Measurements from ENCODE around the gene NLRC5.
"Not testable (repeated sequence)": the region's sequence is repeated elsewhere in the genome, so short reads cannot be mapped to it uniquely, and the experiment has no call there.

Gene NLRC5

DNA sequence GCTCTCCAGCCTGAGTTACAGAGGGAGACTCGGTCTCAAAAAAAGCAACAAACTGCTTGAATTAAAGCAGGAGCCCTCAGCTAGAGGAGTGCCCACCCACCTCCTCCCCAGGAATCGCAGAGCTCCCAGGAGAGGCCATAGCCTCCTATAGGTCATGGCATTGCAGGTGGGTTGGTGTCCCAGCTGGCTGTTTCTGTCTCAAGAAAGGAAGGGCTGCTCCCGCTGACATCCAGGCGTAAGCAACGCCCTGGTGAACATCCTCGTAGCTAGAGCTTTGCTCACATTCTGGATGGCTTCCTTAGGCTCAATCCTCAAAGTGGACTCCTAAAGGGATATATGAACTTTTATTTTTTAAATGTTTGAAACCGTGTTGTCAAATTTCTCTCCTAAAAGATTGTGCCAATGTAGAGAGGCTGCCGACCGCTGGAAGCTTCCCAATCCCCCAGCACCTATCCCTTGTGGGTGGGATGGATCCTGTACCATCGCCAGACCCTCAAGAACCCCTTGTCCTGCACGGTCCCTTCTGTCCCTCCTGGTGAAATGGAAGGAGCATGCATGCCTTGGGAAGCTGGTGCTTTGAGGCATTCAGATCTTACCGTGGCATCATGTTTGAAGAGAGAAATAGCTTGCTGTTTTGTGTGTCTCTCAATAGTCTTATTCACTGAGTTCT is 5.9 kb downstream of the NLRC5 start:
- Mint-ChIP-seq H3K36me3 (ENCODE audit: low read depth) (peaks cover 73% of the 10 kb centered on the region), H3K4me1 (ENCODE audit: low read depth) (peaks cover 75% of the 10 kb centered on the region), H3K4me3 (peak overlapping the region; percentile 47), H3K27me3 (ENCODE audit: low read depth) (no peaks in the 10 kb centered on the region), H3K27ac (peak overlapping the region; percentile 47), H3K9me3 (no peaks in the 10 kb centered on the region)
- DNase-seq (ENCODE audit: low spot score), result no peak

GRCh38 chr16:56997264-56997663 is 7.9 kb downstream of the NLRC5 start:
- H3K36me3 Mint-ChIP-seq (ENCODE audit: low read depth), result peaks cover 74% of the 10 kb centered on the region
- H3K27me3 Mint-ChIP-seq (ENCODE audit: low read depth), result no peaks in the 10 kb centered on the region
- H3K9me3 Mint-ChIP-seq, result no peaks in the 10 kb centered on the region
- peak overlapping the region; percentile 25 for H3K4me3 Mint-ChIP-seq
- H3K27ac Mint-ChIP-seq, result peak overlapping the region; percentile 5
- peaks cover 78% of the 10 kb centered on the region for H3K4me1 Mint-ChIP-seq (ENCODE audit: low read depth)
- DNase-seq (ENCODE audit: low spot score), result no peak

DNA sequence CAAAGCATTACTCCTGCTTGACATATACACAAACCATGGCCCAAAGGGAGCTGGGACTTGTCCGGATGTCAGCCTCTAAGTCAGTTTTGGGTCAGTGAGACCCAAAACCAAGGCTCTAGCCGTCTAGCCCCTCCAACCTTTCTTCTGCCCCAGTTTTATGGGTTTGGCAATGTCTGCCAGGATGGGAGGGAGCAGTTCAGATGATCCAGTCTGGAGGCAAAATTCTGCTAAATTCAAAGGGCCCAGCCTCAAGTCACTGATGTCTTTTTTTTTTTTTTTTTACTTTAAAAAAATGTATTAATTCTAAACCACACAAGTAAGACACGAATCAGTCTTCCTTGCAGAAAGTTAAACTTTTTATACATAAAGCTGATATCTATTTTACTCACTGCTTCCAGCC is 8.6 kb downstream of the NLRC5 start:
- Mint-ChIP-seq H3K36me3 (ENCODE audit: low read depth) (peaks cover 77% of the 10 kb centered on the region), H3K4me1 (ENCODE audit: low read depth) (peaks cover 78% of the 10 kb centered on the region), H3K27ac (peak overlapping the region; percentile 35), H3K4me3 (peak overlapping the region; percentile 38), H3K27me3 (ENCODE audit: low read depth) (no peaks in the 10 kb centered on the region), H3K9me3 (no peaks in the 10 kb centered on the region)
- no peak for DNase-seq (ENCODE audit: low spot score)

GRCh38 chr16:56998352-56998751 is 9.0 kb downstream of the NLRC5 start:
- DNase-seq (ENCODE audit: low spot score), result no peak
- Mint-ChIP-seq H3K9me3 (no peaks in the 10 kb centered on the region), H3K27ac (peak overlapping the region; percentile 87), H3K4me3 (peak overlapping the region; percentile 71), H3K36me3 (ENCODE audit: low read depth) (peaks cover 76% of the 10 kb centered on the region), H3K27me3 (ENCODE audit: low read depth) (no peaks in the 10 kb centered on the region), H3K4me1 (ENCODE audit: low read depth) (peaks cover 74% of the 10 kb centered on the region)

GRCh38 chr16:56998861-56999260 is 9.5 kb downstream of the NLRC5 start:
- Mint-ChIP-seq H3K9me3 (no peaks in the 10 kb centered on the region), H3K36me3 (ENCODE audit: low read depth) (peaks cover 76% of the 10 kb centered on the region), H3K27ac (peak overlapping the region; percentile 87), H3K27me3 (ENCODE audit: low read depth) (no peaks in the 10 kb centered on the region), H3K4me1 (ENCODE audit: low read depth) (peaks cover 73% of the 10 kb centered on the region), H3K4me3 (peak overlapping the region; percentile 71)
- no peak for DNase-seq (ENCODE audit: low spot score)

DNA sequence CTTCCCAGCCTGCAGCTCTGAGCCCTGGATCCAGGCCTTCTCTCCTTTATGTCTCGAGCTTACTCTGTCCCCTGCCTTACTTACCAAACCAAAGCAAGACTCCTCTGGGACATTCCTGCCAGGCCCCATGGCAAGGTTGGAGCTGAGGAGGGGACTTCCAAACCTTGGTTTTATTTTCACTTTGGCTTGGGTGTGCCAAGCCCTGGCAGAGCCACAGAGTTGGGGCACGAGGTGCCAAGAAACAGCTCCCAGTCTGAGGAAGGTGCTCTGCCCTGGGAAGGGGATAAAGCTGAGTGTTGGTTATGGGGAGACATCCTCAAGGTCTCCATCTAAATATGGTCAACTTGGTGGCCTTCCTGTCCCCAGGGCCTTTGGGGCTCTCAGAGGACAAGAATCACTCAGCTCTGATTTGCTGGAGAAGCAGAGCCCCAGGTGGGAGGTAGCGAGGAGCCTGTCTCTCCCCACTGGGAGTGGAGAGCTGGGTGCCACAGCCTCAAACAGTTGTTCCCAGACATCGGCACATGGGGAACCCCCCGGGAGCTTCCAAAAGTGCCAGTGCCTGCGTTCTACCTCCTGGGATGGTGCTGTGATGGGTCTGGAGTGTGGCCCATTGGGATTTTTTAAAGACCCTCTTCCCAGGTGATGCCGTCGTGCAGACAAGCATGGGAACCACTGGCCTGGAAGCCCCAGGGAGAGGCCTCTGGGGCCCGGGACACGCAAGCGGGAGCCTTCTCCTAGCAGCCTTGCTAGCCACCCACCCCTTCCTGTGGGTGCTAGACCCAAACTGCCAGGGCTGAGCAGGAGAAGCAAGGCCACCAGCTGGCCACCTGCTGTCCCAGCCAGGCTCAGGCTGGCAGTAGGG is 10.3 kb downstream of the NLRC5 start:
- peaks cover 72% of the 10 kb centered on the region for H3K4me1 Mint-ChIP-seq (ENCODE audit: low read depth)
- DNase-seq (ENCODE audit: low spot score), result no peak
- peak overlapping the region; percentile 71 for H3K4me3 Mint-ChIP-seq
- H3K27ac Mint-ChIP-seq, result peak overlapping the region; percentile 87
- H3K27me3 Mint-ChIP-seq (ENCODE audit: low read depth), result no peaks in the 10 kb centered on the region
- H3K9me3 Mint-ChIP-seq, result no peaks in the 10 kb centered on the region
- peaks cover 76% of the 10 kb centered on the region for H3K36me3 Mint-ChIP-seq (ENCODE audit: low read depth)

DNA sequence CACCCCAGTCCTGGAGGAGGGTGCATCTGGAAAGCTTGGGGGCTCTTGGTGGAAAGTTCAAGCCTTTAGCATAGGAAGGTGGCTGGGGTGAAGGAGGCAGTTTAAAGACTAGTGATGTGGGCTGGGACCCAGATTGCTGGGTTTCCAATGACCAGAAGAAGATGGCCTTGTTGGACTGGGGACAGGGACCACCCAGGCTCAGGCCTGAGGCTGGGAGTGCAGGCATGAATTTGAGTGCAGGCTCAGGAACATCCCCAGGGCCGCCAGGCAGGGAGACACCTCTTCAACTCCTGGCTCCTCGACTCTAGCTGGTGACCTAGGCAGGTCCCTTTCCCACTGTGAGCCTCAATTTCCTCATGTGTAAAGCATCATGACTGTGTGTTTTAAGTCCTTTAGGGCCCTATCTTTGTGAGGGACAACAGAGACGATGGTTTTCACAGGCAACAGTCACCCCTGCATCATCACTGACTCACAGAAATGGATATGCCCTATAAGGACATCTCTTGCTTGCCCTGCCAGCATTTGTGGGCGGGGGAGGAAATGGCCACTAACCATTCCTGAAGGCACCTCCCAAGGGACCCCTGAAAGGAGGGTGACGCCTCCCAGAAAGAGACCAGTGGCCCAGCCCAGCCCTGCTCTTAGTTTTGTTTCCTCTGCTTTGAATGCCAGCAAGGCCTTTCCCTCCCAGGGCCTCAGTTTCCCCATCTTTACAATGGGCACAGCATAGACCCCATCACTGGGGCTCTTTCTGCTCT is 11.1 kb downstream of the NLRC5 start:
- peaks cover 76% of the 10 kb centered on the region for H3K36me3 Mint-ChIP-seq (ENCODE audit: low read depth)

GRCh38 chr16:57001026-57001679 is 11.8 kb downstream of the NLRC5 start:
- Mint-ChIP-seq H3K27ac (peak overlapping the region; percentile 87), H3K36me3 (ENCODE audit: low read depth) (peaks cover 73% of the 10 kb centered on the region)

More for the DNA sequence above, 11.1 kb downstream of the NLRC5 start:
- Mint-ChIP-seq H3K9me3 (no peaks in the 10 kb centered on the region), H3K27me3 (ENCODE audit: low read depth) (no peaks in the 10 kb centered on the region), H3K4me3 (peak overlapping the region; percentile 71), H3K4me1 (ENCODE audit: low read depth) (peaks cover 72% of the 10 kb centered on the region), H3K27ac (peak overlapping the region; percentile 87)
- peak; percentile 70 for DNase-seq (ENCODE audit: low spot score)

DNA sequence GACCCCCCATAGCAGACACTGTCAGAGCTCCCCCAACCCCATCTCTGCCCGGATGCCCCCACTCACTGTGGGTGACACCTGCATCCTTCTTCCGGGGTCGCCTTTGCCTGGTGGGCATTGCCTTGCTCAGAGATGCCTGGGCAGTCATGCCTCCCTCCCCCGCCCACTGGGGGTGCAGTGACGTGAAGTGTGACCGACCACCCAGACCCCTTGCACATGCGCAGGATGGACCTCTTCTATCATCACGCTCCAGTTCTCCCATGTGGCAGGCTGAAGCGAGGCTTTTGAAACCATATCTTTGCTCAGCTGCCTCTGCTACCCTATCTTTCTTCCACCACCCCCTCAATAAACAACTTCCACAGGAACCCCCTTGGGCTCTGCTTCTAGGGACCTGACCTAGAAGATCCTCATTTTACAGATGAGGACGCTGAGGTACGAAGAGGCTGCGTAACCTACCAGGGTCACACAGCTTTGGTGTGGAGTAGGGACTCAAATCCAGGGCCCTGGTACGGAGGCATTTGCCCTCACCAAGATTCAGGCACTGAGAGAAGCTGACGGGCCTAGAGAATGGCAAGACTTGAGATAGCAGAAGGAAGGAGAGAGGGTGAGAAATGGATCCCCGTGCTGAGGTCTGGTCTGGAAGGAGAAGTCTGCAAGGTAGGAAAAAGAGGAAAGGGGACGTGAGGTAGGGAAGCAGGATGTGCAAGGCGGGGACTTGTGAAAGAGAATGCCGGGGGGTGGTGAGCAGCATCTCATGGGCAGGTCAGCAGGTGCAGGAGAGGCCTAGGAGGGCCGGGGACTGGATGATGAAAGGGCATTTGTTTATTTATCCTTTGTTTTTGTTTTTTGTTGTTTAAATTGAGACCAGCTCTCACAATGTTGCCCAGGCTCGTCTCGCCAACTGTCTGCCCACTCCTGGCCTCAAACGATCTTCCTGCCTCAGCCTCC is 14.4 kb downstream of the NLRC5 start:
- H3K36me3 Mint-ChIP-seq (ENCODE audit: low read depth), result peaks cover 67% of the 10 kb centered on the region
- no peaks in the 10 kb centered on the region for H3K9me3 Mint-ChIP-seq
- peaks cover 56% of the 10 kb centered on the region for H3K4me1 Mint-ChIP-seq (ENCODE audit: low read depth)
- DNase-seq (ENCODE audit: low spot score), result no peak
- peak overlapping the region; percentile 22 for H3K4me3 Mint-ChIP-seq
- H3K27ac Mint-ChIP-seq, result peak overlapping the region; percentile 51
- H3K27me3 Mint-ChIP-seq (ENCODE audit: low read depth), result no peaks in the 10 kb centered on the region

More at GRCh38 chr16:57001026-57001679, 11.8 kb downstream of the NLRC5 start:
- Mint-ChIP-seq H3K4me3 (peak overlapping the region; percentile 27), H3K4me1 (ENCODE audit: low read depth) (peaks cover 67% of the 10 kb centered on the region), H3K9me3 (no peaks in the 10 kb centered on the region), H3K27me3 (ENCODE audit: low read depth) (no peaks in the 10 kb centered on the region)
- no peak for DNase-seq (ENCODE audit: low spot score)

DNA sequence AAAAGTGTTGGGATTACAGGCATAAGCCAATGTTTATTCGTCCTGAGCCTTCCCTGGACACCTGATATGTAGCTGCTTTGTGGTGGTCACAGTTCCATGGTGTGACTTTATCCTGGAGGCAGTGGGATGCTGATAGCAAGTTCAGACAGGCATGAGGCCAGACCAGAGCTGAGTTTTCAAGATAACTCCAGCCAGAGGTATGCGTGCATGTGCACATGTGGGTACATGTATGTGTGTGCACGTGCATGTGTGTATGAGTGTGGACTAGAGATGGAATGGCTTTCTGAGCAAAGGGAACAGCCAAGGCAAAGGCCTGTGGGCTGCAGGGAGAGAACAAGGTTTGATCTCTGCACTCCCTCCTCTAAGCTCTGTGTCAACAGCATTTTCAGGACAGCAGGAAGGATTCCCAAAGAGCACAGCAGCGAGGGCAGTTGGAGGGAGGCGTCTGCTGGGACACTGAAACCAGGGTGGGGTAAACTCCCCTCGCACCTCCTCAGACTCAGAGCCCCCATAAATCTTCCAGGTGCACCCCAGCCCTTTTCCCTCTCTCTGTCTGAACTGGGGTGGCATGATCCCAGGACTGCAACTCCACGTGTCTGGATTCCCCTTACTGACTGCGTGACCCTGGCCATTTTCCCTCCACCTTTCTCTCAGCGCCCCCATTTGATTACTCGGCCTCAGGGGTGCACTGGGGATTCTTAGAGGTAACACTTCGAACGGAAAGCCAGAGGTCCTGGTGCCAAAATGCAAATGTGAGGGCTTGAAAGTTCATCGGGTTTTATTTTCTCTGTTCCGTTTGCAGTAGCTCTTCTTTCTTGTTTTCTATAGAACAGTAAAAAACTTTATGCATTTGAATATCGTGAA is 15.3 kb downstream of the NLRC5 start:
- Mint-ChIP-seq H3K4me3 (peak overlapping the region; percentile 24), H3K36me3 (ENCODE audit: low read depth) (peaks cover 61% of the 10 kb centered on the region), H3K27ac (peak overlapping the region; percentile 60), H3K4me1 (ENCODE audit: low read depth) (peaks cover 49% of the 10 kb centered on the region), H3K9me3 (no peaks in the 10 kb centered on the region), H3K27me3 (ENCODE audit: low read depth) (no peaks in the 10 kb centered on the region)
- DNase-seq (ENCODE audit: low spot score), result no peak

DNA sequence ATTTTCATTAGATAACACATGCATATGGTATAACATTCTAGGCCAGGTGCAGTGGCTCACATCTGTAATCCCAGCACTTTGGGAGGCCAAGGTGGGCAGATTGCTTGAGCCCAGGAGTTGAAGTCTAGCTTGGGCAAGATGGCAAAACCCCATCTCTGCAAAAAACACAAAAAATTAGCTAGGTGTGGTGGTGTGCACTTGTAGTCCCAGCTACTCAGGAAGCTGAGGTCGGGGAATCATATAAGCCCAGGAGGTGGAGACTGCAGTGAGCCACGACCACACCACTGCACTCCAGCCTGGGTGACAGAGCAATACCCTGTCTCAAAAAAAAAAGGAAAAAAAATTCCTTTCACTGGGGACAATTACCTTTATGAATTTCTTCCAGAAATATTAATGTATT is 16.2 kb downstream of the NLRC5 start:
- peaks cover 47% of the 10 kb centered on the region for H3K4me1 Mint-ChIP-seq (ENCODE audit: low read depth)
- not testable (repeated sequence) for H3K9me3 Mint-ChIP-seq; H3K27ac Mint-ChIP-seq; H3K27me3 Mint-ChIP-seq (ENCODE audit: low read depth); DNase-seq (ENCODE audit: low spot score)
- H3K4me3 Mint-ChIP-seq, result peak overlapping the region; percentile 16
- peaks cover 64% of the 10 kb centered on the region for H3K36me3 Mint-ChIP-seq (ENCODE audit: low read depth)

GRCh38 chr16:57007050-57007449 is 17.7 kb downstream of the NLRC5 start:
- H3K27me3 Mint-ChIP-seq (ENCODE audit: low read depth), result no peaks in the 10 kb centered on the region
- H3K36me3 Mint-ChIP-seq (ENCODE audit: low read depth), result peaks cover 57% of the 10 kb centered on the region
- H3K9me3 Mint-ChIP-seq, result no peaks in the 10 kb centered on the region
- H3K27ac Mint-ChIP-seq, result peak overlapping the region; percentile 15
- peaks cover 43% of the 10 kb centered on the region for H3K4me1 Mint-ChIP-seq (ENCODE audit: low read depth)
- DNase-seq (ENCODE audit: low spot score), result no peak
- H3K4me3 Mint-ChIP-seq, result peak overlapping the region; percentile 32

Data from T-helper 2 cell treated with Interferon-gamma antibody and Interleukin-4, amounts not matched to agents 5 μg/mL and 100 μg/mL, for 36 hours (primary cell).